Measurements from ENCODE around the gene BET1. TPM values are rescaled to one million over a fixed set of nuclear protein-coding genes. Genes with fewer than 3 reads are reported as not detected.

Gene BET1
- polyA plus RNA-seq, 1 donor = 48.5 TPM

DNA sequence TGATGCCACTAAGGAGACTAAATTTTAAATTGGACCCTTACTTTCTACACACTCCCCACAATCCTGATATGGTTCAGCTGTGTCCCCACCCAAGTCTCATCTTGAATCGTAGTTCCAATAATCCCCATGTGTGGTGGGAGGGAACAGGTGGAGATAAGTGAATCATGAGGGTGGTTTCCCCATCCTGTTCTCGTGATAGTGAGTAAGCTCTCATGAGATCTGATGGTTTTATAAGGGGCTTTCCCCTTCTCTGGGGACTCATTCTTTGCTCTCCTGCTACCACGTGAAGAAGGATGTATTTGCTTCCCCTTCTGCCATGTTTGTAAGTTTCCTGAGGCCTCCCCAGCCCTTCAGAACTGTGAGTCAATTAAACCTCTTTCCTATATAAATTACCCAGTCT, 18.4 kb upstream of the BET1 start:
- Histone ChIP-seq H3K9me3 (ENCODE audit: control insufficient read depth, low read depth, low read length) (no peaks in the 10 kb centered on the region), H3K4me3 (ENCODE audit: low read length) (no peak overlapping the region), H3K36me3 (ENCODE audit: control insufficient read depth, insufficient read depth, low read length) (no peaks in the 10 kb centered on the region), H3K4me1 (ENCODE audit: control insufficient read depth, insufficient read depth, low read length) (no peaks in the 10 kb centered on the region), H3K27ac (ENCODE audit: low read length) (no peak overlapping the region), H3K27me3 (ENCODE audit: control insufficient read depth, insufficient read depth, low read length) (no peaks in the 10 kb centered on the region)
- no CpG with 5 or more reads among the region's 3 CpGs for WGBS (ENCODE audit: insufficient coverage, low lambda C conversion rate)
- DNase-seq = no peak

GRCh38 chr7:94016786-94017185, 12.6 kb upstream of the BET1 start:
- WGBS (ENCODE audit: insufficient coverage, low lambda C conversion rate) = no CpG with 5 or more reads among the region's 1 CpG
- DNase-seq = peak; percentile 5 to 60

GRCh38 chr7:94015538-94015937, 11.4 kb upstream of the BET1 start:
- Histone ChIP-seq H3K27me3 (ENCODE audit: control insufficient read depth, insufficient read depth, low read length) (no peaks in the 10 kb centered on the region), H3K4me1 (ENCODE audit: control insufficient read depth, insufficient read depth, low read length) (no peaks in the 10 kb centered on the region), H3K36me3 (ENCODE audit: control insufficient read depth, insufficient read depth, low read length) (no peaks in the 10 kb centered on the region), H3K9me3 (ENCODE audit: control insufficient read depth, low read depth, low read length) (peaks cover 6% of the 10 kb centered on the region), H3K4me3 (ENCODE audit: low read length) (no peak overlapping the region), H3K27ac (ENCODE audit: low read length) (no peak overlapping the region)
- no peak for DNase-seq

More at GRCh38 chr7:94016786-94017185, 12.6 kb upstream of the BET1 start:
- Histone ChIP-seq H3K27ac (ENCODE audit: low read length) (peak overlapping the region; percentile 35), H3K4me3 (ENCODE audit: low read length) (no peak overlapping the region), H3K27me3 (ENCODE audit: control insufficient read depth, insufficient read depth, low read length) (no peaks in the 10 kb centered on the region), H3K4me1 (ENCODE audit: control insufficient read depth, insufficient read depth, low read length) (no peaks in the 10 kb centered on the region), H3K9me3 (ENCODE audit: control insufficient read depth, low read depth, low read length) (peaks cover 4% of the 10 kb centered on the region), H3K36me3 (ENCODE audit: control insufficient read depth, insufficient read depth, low read length) (no peaks in the 10 kb centered on the region)

DNA sequence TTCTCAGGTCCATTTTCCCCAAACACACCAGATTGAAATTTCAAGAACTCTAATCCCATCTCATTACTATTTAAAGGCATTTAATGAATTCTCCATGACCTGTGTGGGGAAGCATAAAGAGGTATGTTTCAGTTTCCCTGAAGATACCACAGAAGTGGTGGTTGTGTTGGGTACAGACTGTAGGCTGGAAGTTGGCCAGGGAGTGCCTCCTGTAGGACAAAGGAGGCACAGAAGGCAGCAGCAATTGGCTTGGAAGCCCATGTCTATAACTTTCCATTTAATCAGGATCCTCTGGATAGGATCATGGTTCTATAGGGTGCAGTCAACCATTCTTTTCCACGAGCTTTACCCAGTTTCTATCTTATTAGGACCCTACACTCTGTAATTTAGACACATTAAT, 8.6 kb upstream of the BET1 start:
- H3K4me1 ChIP-seq (ENCODE audit: control insufficient read depth, insufficient read depth, low read length) = no peaks in the 10 kb centered on the region

GRCh38 chr7:94011714-94012353, 7.7 kb upstream of the BET1 start:
- whole genome bisulfite sequencing (ENCODE audit: insufficient coverage, low lambda C conversion rate) = 100% methylated on average over 1 of the region's 35 CpGs
- peaks cover 6% of the 10 kb centered on the region for H3K9me3 ChIP-seq (ENCODE audit: control insufficient read depth, low read depth, low read length)
- H3K27ac ChIP-seq (ENCODE audit: low read length) = no peak overlapping the region
- H3K4me3 ChIP-seq (ENCODE audit: low read length) = no peak overlapping the region
- H3K4me1 ChIP-seq (ENCODE audit: control insufficient read depth, insufficient read depth, low read length) = no peaks in the 10 kb centered on the region
- no peaks in the 10 kb centered on the region for H3K36me3 ChIP-seq (ENCODE audit: control insufficient read depth, insufficient read depth, low read length)
- no peaks in the 10 kb centered on the region for H3K27me3 ChIP-seq (ENCODE audit: control insufficient read depth, insufficient read depth, low read length)
- DNase-seq = no peak

More for the DNA sequence above, 8.6 kb upstream of the BET1 start:
- Histone ChIP-seq H3K27me3 (ENCODE audit: control insufficient read depth, insufficient read depth, low read length) (no peaks in the 10 kb centered on the region), H3K9me3 (ENCODE audit: control insufficient read depth, low read depth, low read length) (peaks cover 6% of the 10 kb centered on the region), H3K27ac (ENCODE audit: low read length) (no peak overlapping the region), H3K4me3 (ENCODE audit: low read length) (no peak overlapping the region), H3K36me3 (ENCODE audit: control insufficient read depth, insufficient read depth, low read length) (no peaks in the 10 kb centered on the region)
- no CpG with 5 or more reads among the region's 1 CpG for WGBS (ENCODE audit: insufficient coverage, low lambda C conversion rate)
- DNase-seq = no peak

GRCh38 chr7:94008537-94008936, 4.4 kb upstream of the BET1 start:
- peaks cover 4% of the 10 kb centered on the region for H3K27me3 ChIP-seq (ENCODE audit: control insufficient read depth, insufficient read depth, low read length)
- H3K27ac ChIP-seq (ENCODE audit: low read length) = no peak overlapping the region
- H3K36me3 ChIP-seq (ENCODE audit: control insufficient read depth, insufficient read depth, low read length) = no peaks in the 10 kb centered on the region
- no CpG with 5 or more reads among the region's 2 CpGs for WGBS (ENCODE audit: insufficient coverage, low lambda C conversion rate)
- H3K4me3 ChIP-seq (ENCODE audit: low read length) = no peak overlapping the region
- H3K4me1 ChIP-seq (ENCODE audit: control insufficient read depth, insufficient read depth, low read length) = no peaks in the 10 kb centered on the region
- no peak for DNase-seq
- peaks cover 6% of the 10 kb centered on the region for H3K9me3 ChIP-seq (ENCODE audit: control insufficient read depth, low read depth, low read length)

- no peaks in the 10 kb centered on the region for H3K36me3 ChIP-seq (ENCODE audit: control insufficient read depth, insufficient read depth, low read length)
- DNase-seq = no peak
- 90% methylated on average over 3 of the region's 3 CpGs for WGBS (ENCODE audit: insufficient coverage, low lambda C conversion rate)
- no peak overlapping the region for H3K4me3 ChIP-seq (ENCODE audit: low read length)
- peaks cover 4% of the 10 kb centered on the region for H3K27me3 ChIP-seq (ENCODE audit: control insufficient read depth, insufficient read depth, low read length)
- no peaks in the 10 kb centered on the region for H3K4me1 ChIP-seq (ENCODE audit: control insufficient read depth, insufficient read depth, low read length)
- H3K9me3 ChIP-seq (ENCODE audit: control insufficient read depth, low read depth, low read length) = no peaks in the 10 kb centered on the region
- H3K27ac ChIP-seq (ENCODE audit: low read length) = no peak overlapping the region
Observed at GRCh38 chr7:94005753-94006152, 1.6 kb upstream of the BET1 start.

GRCh38 chr7:94003446-94004023, 620 bp downstream of the BET1 start:
- Histone ChIP-seq H3K27ac (ENCODE audit: low read length) (peak overlapping the region; percentile 93), H3K4me3 (ENCODE audit: low read length) (peak overlapping the region; percentile 70), H3K36me3 (ENCODE audit: control insufficient read depth, insufficient read depth, low read length) (peaks cover 2% of the 10 kb centered on the region), H3K27me3 (ENCODE audit: control insufficient read depth, insufficient read depth, low read length) (peaks cover 4% of the 10 kb centered on the region), H3K9me3 (ENCODE audit: control insufficient read depth, low read depth, low read length) (no peaks in the 10 kb centered on the region), H3K4me1 (ENCODE audit: control insufficient read depth, insufficient read depth, low read length) (no peaks in the 10 kb centered on the region)
- peak; percentile 54 to 85 for DNase-seq
- 10% methylated on average over 2 of the region's 16 CpGs for WGBS (ENCODE audit: insufficient coverage, low lambda C conversion rate)

- no peak overlapping the region for H3K27ac ChIP-seq (ENCODE audit: low read length)
- peaks cover 10% of the 10 kb centered on the region for H3K36me3 ChIP-seq (ENCODE audit: control insufficient read depth, insufficient read depth, low read length)
- H3K4me3 ChIP-seq (ENCODE audit: low read length) = no peak overlapping the region
- H3K27me3 ChIP-seq (ENCODE audit: control insufficient read depth, insufficient read depth, low read length) = peaks cover 2% of the 10 kb centered on the region
- no peaks in the 10 kb centered on the region for H3K4me1 ChIP-seq (ENCODE audit: control insufficient read depth, insufficient read depth, low read length)
- no peak for DNase-seq
- no CpG with 5 or more reads among the region's 1 CpG for WGBS (ENCODE audit: insufficient coverage, low lambda C conversion rate)
- no peaks in the 10 kb centered on the region for H3K9me3 ChIP-seq (ENCODE audit: control insufficient read depth, low read depth, low read length)
Observed at GRCh38 chr7:94001396-94001795, 2.8 kb downstream of the BET1 start.

DNA sequence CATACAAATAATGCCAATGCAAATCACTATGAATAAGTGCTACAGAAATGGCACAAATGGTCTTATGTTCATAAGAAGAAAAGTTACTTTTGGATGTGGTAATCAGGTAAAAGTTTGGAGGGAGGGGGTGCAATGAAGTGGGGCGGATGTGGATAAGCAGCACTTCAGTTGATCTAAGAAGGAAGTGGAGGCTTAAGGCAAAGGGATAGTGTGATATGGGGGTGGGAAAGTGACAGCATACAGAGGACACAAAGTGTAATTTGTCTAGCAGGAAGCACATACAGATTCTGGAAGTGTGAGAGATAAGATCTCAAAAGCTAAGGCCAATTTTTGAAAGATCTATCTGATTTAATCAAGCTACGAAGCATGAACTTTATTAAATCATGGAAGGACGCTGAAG, 6.3 kb downstream of the BET1 start:
- Histone ChIP-seq H3K27ac (ENCODE audit: low read length) (no peak overlapping the region), H3K4me1 (ENCODE audit: control insufficient read depth, insufficient read depth, low read length) (no peaks in the 10 kb centered on the region), H3K9me3 (ENCODE audit: control insufficient read depth, low read depth, low read length) (no peaks in the 10 kb centered on the region), H3K4me3 (ENCODE audit: low read length) (no peak overlapping the region), H3K27me3 (ENCODE audit: control insufficient read depth, insufficient read depth, low read length) (no peaks in the 10 kb centered on the region), H3K36me3 (ENCODE audit: control insufficient read depth, insufficient read depth, low read length) (peaks cover 26% of the 10 kb centered on the region)
- DNase-seq = no peak
- WGBS (ENCODE audit: insufficient coverage, low lambda C conversion rate) = 100% methylated on average over 1 of the region's 3 CpGs

All from large intestine (tissue), 3 donors.